Muscle of back (tissue), 11 donors: ENCODE measurements around the gene ARHGAP26. TPM values are rescaled to one million over a fixed set of nuclear protein-coding genes. Genes with fewer than 3 reads are reported as not detected.
A peak's percentile ranks its signal among the peaks of the same experiment; 100 is the strongest.
"Not testable (repeated sequence)": the region's sequence is repeated elsewhere in the genome, so short reads cannot be mapped to it uniquely, and the experiment has no call there.

Experiments
- DNase-seq, 3 donors: peaks; one replicate each; pipeline versions ENCODE4 v3.0.0 to v3.0.0-alpha.2; 2013
- polyA plus RNA-seq, 10 donors: library from polyadenylated mRNA; unstranded; fragments of 120-200 nt; gene quantifications; one replicate each; pipeline ENCODE4 v1.2.1, GENCODE V29; 2013; ENCODE audit not compliant: insufficient read length in 10 of 10

The ARHGAP26 gene
- polyA plus RNA-seq, 10 donors = 10.7 to 23.3 (median 16.0) TPM

DNA sequence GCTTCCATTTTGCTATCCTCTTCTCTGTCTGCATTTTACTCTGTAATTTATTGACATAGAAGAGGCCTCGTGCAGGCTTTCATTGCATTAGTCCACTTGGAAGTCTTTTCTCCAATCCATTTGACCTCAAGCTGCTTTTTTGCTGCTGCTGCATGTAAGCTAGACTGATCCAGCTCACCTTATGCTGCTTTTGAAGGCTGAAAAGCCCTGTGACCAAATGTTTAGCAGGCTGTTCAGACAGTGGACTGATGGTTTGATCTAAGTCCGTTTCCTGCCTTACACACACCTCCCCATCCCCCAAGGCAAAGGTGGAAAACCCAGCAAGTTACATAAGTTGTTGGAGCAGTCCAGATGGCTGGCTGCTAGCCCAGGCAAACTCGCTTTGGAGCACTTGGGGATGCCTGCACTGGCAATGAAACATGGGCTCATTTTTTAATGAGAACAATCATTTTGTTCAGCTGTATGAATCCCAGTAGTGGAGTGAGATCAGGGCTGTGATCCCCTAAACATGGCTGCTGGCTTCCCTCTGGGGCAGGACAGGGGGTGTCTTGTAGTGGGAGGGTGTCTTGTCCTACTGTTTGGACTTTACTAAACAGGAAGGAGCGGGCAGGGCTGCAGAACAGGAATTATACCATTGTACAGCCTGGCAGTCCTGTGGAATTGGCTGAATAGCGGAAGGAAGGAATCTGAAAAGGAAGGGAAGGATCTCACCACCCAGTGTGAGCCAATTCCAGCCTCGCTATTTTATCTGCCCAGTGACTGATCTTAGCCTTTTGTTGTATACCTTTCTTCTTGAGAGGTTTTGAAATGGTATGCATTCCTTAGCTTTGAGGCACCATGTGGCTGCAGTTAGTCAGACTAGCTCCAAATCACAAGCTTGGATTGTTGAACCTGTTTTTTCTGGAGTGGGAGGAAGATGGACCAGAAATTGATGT, 212.0 kb downstream of the ARHGAP26 start:
- DNase-seq = peak; percentile 69 to 91 (median 83)

DNA sequence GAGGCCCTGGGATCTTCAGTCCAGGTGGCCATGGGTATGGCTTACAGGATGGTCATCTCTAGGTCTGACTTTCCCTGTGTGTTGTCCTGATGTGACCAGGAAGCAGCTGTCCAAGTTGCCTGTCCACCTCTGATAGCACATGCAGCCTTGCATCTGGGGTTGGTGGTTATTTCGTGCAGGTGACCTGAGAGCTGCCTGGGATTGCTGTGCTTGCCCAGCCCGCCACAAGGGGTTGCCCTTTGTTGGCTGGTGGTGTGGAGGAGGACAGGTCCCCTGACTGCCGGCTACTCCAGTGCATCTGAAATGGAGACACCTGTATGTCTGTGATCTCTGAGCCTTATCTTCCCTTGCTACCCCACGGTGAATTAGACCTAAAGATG, 212.6 kb downstream of the ARHGAP26 start:
- DNase-seq = no peak

DNA sequence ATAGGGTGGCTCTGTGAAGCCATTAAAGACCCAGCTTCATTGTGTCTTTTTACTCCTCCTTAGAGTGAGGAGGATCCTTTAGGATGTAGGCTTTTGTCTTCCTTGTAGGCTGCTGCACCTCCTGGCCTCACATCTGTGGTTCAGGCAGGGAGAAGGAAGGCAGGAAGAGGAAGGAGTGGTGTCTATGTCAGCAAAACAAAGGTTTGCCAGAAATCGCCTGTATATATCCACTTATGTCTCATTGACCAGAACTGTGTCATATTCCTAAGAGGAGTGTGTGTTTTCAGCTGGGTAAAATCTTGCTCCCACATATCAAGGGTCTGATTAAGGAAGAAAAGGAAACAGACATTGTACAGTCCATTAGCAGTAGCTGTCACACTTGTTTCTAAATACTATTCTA, 213.8 kb downstream of the ARHGAP26 start:
- peak in 1 of 3 donors; percentile 40 for DNase-seq

DNA sequence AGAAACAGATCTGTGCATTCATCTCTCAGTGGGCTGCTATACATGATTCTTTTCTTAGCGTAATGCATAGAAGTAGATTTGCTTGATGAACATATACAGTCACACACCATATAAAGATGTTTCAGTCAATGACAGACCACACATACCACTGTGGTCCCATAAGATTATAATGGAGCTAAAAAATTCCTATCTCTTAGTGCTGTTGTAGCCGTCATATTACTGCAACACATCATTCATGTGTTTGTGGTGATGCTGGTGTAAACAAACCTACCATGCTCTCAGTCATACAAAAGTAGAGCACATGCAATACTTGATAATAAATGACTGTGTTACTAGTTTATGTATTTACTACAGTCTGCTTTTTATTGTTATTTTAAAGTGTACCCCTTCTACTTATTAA, 214.3 kb downstream of the ARHGAP26 start:
- no peak for DNase-seq

DNA sequence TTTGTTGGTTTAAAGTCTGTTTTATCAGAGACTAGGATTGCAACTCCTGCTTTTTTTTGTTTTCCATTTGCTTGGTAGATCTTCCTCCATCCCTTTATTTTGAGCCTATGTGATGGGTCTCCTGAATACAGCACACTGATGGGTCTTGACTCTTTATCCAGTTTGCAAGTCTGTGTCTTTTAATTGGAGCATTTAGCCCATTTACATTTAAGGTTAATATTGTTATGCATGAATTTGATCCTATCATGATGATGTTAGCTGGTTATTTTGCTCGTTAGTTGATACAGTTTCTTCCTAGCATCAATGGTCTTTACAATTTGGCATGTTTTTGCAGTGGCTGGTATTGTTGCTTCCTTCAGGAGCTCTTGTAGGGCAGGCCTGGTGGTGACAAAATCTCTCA, 219.1 kb downstream of the ARHGAP26 start:
- DNase-seq = not testable (repeated sequence)

DNA sequence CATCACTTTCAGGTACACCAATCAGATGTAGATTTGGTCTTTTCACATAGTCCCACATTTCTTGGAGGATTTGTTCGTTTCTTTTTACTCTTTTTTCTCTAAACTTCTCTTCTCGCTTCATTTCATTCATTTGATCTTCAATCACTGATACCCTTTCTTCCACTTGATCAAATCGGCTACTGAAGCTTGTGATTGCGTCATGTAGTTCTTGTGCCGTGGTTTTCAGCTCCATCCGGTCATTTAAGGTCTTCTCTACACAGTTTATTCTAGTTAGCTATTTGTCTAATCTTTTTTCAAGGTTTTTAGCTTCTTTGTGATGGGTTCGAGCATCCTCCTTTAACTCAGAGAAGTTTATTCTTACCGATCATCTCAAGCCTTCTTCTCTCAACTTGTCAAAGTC, 219.9 kb downstream of the ARHGAP26 start:
- not testable (repeated sequence) for DNase-seq

DNA sequence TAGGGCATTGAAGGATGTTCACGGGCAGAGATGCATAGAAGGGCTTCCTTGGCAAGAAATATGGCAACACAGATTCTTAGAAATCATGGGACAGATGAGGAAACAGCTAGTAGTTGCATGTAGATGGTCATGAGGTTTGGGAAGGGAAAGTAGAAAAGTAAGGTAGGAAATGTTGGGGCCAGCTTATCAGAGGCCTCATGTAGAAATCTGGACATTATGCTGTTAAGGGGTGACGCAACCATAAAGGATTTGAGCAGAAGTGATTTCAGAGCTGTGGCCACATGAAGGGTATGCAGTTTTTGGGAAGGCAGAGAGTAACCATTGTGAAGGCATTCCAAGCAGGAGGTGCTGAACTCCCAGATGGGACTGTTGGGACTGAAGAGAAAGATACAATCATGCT, 224.0 kb downstream of the ARHGAP26 start:
- DNase-seq = no peak

DNA sequence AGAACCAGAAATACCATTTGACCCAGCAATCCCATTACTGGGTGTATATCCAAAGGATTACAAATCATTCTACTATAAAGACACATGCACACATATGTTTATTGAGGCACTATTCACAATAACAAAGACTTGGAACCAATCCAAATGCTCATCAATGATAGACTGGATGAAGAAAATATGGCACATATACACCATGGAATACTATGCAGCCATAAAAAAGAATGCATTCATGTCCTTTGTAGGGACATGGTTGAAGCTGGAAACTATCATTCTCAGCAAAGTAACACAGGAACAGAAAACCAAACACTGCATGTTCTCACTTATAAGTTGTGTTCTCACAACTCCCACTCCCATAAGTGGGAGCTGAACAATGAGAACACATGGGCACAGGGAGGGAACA, 225.4 kb downstream of the ARHGAP26 start:
- DNase-seq = not testable (repeated sequence)

DNA sequence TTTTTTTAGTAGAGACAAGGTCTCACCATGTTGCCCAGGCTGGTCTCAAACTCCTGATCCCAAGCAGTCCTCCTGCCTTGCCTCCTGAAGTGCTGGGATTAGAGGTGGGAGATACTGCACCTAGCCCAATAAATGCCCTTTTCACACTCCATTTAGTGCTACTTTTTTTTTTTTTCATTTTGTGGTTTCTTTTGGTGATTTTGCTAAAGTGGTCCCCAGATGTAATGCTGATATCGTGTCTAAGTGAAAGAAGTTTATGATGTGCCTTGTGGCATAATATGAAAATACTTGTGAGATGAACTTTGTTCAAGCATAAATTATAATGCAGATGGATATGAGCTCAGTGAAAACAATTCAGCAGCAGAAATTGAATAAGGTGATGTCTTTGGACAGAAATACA, 227.4 kb downstream of the ARHGAP26 start:
- DNase-seq = no peak

DNA sequence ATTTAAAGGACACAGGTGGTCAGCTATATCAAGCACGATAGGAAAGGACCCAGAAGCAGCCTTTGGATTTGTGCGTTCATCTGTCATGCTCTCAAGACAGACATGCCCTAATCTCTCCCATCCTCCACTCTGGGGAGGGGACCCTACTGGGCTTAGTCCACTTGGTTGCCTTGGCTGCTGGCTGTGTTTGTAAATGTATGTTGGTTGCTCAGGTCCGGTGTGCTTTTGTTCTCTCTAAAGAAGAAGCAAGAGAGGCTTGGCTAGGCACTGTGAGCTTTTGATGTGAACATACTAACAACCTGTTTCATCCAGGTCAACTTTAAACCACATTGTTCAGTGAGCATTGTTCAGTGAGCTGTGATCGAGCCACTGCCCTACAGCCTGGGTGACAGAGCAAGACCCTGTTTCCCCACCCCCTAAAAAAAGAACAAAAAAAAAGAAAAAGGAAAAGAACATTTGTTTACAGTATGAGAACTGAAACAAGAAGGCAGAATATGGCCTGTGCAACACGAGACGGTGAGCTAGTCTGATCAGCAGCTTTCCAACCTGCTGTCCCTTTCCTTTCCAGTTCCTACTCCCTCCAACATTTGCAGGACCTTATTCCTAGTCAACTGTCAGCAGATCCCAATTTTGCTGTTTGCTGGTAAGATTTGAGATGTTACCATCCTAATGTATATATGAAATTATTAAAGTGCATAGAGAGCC, 228.3 kb downstream of the ARHGAP26 start:
- no peak for DNase-seq

DNA sequence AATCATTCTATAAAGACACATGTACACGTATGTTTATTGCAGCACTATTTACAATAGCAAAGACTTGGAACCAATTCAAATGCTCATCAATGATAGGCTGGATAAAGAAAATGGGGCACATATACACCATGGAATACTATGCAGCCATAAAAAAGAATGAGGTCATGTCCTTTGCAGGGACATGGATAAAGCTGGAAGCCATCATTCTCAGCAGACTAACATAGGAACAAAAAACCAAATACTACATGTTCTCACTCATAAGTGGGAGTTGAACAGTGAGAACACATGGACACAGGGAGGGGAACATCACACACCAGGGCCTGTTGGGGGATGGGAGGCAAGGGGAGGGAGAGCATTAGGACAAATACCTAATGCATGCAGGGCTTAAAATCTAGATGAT, 230.4 kb downstream of the ARHGAP26 start:
- DNase-seq = not testable (repeated sequence)

DNA sequence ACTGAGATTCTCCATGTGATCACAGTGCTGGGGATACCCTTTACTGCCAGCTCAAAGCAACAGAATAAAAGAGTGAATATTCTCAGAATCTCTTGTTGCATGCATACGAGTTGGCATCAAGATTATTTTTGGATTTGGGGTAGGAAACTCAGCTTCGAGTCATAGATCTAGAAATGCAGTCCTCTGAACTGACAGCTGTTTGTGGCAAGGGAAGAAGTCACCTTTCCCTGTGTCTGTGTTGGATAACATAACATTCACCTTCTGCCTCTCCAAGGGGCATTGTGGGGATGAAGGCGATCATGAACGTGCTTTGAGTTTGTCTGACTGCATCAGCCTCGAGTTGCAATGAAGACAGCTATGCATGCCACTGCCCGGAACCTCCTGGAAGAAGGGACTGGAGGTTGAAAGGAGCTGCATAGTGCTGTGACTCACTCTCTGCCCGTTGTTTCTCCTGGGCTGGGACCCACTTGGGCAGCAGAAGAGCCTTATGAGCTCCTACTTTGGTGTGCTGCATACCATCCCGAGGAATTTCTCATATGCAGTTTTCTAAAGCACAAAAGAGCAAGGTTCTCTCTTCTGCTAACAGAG, 231.7 kb downstream of the ARHGAP26 start:
- DNase-seq = no peak

DNA sequence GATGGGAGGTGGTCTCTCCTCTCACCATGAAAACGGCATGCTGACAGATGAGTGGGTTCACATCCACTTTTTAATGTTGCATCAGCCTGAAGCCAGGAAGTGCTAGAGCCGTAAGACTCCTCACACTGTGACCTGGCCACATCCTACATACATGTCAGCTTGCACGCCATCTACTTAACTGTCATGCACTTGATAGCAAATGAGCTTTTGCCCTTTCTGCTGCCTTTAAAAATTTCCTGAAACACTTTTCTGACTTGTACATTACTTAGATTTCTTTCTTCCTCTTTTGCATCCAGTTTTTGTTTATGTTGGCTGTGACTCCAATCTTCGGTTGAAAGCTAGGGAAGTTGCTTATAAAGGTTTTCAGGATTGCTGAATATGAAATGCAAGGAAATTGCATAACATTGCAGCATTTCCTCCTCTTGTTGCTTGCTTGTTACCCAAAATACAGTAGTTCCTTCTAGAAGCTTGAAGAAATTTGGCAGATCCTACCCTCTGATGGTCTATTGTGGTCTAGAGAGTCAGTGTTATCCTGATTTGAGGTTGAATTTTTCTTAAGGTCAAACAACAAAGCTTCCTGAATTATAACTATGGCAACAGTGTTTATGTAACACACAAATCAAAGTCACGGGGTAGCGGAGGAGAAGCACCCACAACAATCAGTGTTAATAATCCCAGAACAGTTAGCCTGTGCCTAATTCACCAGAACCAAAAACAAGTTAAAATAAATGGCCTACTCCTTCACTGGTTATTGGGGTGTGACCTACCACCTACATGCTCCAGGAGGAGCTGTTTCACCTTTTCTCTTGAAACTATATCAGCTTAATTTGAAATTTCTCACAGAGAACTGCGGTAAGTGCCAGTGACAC, 232.5 kb downstream of the ARHGAP26 start:
- peak in 2 of 3 donors; percentile 80 for DNase-seq

DNA sequence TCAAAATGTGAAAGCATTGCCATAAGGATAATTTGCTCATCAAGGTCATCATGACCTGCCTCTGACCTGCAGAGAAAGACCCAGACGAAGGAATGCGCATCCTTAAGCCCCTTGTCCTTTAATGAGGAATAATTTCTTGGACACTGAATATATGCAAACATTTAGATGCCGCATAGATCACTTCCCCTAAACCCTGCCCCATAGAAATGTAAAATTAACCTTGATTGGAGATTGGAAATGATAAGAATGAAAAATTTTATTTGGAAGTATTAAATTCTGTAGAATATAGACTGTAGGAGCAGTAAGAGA, 233.1 kb downstream of the ARHGAP26 start:
- no peak for DNase-seq

DNA sequence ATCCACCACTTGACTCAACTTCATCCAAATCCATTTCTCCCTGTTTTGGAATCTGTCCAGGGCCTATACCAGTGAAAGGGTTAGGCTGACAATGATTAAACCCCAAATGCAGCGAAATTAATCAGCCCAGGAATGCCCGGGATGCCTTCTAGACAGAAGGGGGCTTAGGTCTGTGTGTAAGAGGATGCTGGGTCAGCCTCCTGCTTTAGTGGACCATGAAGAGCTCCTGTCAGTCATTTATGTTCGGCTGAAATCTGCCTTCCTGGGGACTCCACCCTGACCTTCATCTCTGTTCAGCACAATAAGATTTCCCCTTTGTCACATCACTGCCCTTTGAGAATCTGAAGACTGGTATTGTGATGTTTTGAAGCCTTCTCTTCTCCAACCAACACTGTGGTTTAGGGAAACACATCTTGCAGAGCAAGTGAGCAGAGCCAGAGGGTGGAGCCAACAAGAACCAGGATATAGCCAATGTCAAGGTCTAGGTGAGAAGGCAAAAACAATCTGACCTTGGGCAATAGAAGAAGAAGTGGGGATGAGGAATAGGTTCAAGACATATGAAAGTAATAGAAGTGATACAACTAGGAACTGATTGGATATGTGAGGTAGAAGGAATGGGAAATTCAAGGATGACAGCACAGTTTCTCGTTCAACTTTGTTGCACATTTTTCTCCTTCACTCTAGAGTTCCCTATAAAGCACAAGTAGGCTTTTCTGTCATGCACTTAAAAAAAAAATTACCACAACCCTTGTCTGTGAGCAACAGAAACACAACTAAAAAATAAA, 234.4 kb downstream of the ARHGAP26 start:
- DNase-seq = no peak

DNA sequence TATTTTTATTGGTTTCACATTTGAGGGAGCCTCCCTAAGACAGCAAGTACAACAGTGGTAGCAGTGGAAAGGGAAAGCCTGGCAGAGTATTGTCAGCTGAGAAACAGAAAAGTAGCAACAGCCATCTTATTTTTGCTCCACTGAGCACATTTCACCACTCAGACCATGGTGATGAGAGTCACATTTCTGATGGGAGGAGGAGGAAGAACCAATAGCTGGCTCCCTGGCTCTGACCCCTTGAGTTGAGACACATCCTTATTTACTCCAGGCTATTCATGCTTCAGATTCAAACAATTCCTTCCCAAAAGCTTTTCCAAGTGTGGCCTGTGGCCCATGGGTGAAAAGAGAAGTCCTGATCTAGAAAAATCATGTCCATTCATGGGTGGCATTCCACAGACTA, 236.3 kb downstream of the ARHGAP26 start:
- DNase-seq = no peak

DNA sequence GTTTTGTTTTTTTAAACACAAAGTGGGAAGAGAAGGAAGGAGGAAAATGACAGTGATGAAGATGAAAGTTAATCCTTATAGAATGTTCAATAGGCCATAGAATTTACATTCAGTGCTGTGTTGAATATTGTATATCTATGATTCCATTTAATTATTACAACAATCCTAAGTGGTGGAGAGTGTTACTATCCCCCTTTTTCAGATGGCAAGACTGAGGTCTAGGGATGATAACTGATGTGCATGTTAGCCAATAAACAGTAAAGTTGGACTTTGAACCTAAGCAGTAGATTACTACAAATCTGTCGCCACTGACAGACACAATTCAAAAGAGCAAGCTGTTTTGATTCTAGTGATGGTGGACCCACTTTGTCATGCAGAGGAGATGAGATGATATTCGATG, 237.9 kb downstream of the ARHGAP26 start:
- no peak for DNase-seq

DNA sequence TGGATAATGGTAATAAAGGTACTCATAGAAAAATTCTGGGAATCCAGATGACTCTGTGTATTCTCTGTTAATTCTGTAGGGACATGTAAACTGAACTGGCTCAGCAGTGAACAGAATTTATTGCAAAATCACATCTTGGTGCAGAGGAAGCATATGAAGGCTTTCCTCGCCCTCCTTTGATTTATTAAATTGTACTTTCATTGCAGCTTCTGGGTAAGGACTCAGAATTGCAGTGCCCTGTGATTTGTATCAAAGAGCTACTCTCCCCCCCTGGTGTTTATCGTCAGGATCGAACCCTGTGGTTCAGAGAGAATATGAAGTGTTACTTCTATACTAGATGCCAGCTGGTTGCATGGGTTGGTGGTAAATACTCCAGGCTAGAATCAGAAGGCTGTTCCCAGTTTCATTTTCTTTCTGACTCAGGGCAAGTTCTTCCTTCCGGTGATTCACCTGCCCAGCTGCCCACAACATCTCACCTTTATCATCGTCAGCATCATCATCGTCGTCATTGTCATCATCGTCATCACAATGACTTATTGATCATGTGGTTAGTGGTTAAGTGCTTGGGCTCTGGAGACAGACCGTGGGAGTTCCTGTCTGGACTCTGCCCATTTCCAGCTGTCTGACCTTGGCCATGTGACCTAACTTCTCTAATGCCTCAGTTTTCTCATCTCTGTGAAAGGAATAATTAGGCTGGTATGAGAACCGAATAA, 238.8 kb downstream of the ARHGAP26 start:
- DNase-seq = peak in 2 of 3 donors; percentile 40 to 72

DNA sequence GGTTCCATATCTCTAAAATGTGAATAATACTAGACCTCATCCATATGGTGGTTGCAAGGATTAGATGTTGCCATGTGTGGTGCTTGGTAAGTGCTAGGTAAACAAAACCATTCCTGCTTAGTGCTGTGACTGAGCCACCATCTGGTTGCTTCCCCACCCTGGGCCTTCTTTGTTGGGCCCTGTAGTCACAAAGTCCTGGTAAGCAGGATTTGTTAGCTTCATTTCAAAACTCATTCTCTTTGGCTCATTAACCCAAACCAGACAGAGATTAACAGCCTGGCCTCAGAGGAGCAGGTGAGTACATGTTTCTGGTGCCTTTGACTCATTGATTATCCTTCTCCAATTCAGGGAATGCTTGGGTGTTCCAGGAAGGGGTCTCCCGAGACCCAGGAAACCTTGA, 240.2 kb downstream of the ARHGAP26 start:
- no peak for DNase-seq

DNA sequence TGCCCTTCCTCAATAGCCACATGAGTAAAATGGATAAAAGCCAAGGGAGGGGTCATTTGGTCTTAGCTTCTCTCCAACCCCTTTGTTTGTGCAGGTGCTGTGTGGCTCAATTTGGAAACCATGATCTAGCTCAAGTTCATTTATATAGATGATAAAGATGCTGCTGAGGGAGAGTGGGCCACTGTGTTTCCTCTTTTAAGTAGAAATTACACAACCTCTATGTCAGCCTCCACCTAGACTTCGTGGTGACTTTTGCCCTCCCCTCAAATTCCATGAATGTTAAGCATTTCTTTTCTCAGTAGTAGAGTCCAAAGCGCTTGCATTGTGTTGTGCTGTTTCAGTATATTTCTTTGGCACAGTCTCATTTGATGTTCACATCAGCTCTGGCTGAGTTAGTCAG, 241.4 kb downstream of the ARHGAP26 start:
- DNase-seq = peak in 2 of 3 donors; percentile 43 to 44
